ENCODE measurements around the gene ATXN7L2. TPM values are rescaled to one million over a fixed set of nuclear protein-coding genes. Genes with fewer than 3 reads are reported as not detected.

ATXN7L2 gene
- polyA plus RNA-seq, 1 donor from 2014 or later: 16.9 TPM

GRCh38 chr1:109485001-109485400 lies 1.3 kb downstream of the ATXN7L2 start:
- Histone ChIP-seq H3K79me2 (replicated peaks; ENCODE audit: insufficient read depth, low read length) (peaks cover 8% of the 10 kb centered on the region), H3K27ac (ENCODE audit: low read length) (peak overlapping the region; percentile 92), H4K20me1 (ENCODE audit: insufficient read depth) (no peaks in the 10 kb centered on the region), H3K9me3 (ENCODE audit: low read length) (no peaks in the 10 kb centered on the region), H3K4me3 (ENCODE audit: low read length) (peak overlapping the region; percentile 81), H3K36me3 (ENCODE audit: insufficient read depth, low read length) (no peaks in the 10 kb centered on the region), H3K4me2 (ENCODE audit: low read length) (peak overlapping the region; percentile 70), H2AFZ (ENCODE audit: low read depth, low read length) (peak overlapping the region; percentile 78), H3K27me3 (ENCODE audit: insufficient read depth, low read depth, low read length) (no peaks in the 10 kb centered on the region), H3K9ac (ENCODE audit: low read length) (peak overlapping the region; percentile 91), H3F3A (ENCODE audit: insufficient read depth, low read length, poor library complexity, severe bottlenecking) (no peaks in the 10 kb centered on the region), H3K9me2 (ENCODE audit: insufficient read depth, low read length) (no peaks in the 10 kb centered on the region)
- TF ChIP-seq TAF1 (IDR thresholded peaks at IDR 0.05; ENCODE audit: low read depth) (no peak), EP300 (conservative IDR thresholded peaks at IDR 0.05; ENCODE audit: poor library complexity, severe bottlenecking) (no peak), RAD21 (conservative IDR thresholded peaks at IDR 0.05) (no peak), SMC3 (conservative IDR thresholded peaks at IDR 0.05; ENCODE audit: poor library complexity) (no peak), MXI1 (conservative IDR thresholded peaks at IDR 0.05; ENCODE audit: poor library complexity, severe bottlenecking) (no peak), POLR2AphosphoS5 (IDR thresholded peaks at IDR 0.05) (no peak), EZH2 (IDR thresholded peaks at IDR 0.05; ENCODE audit: borderline replicate concordance, insufficient read depth, low read length, poor library complexity, severe bottlenecking) (no peak)
- TF ChIP-seq, protein P1, sequence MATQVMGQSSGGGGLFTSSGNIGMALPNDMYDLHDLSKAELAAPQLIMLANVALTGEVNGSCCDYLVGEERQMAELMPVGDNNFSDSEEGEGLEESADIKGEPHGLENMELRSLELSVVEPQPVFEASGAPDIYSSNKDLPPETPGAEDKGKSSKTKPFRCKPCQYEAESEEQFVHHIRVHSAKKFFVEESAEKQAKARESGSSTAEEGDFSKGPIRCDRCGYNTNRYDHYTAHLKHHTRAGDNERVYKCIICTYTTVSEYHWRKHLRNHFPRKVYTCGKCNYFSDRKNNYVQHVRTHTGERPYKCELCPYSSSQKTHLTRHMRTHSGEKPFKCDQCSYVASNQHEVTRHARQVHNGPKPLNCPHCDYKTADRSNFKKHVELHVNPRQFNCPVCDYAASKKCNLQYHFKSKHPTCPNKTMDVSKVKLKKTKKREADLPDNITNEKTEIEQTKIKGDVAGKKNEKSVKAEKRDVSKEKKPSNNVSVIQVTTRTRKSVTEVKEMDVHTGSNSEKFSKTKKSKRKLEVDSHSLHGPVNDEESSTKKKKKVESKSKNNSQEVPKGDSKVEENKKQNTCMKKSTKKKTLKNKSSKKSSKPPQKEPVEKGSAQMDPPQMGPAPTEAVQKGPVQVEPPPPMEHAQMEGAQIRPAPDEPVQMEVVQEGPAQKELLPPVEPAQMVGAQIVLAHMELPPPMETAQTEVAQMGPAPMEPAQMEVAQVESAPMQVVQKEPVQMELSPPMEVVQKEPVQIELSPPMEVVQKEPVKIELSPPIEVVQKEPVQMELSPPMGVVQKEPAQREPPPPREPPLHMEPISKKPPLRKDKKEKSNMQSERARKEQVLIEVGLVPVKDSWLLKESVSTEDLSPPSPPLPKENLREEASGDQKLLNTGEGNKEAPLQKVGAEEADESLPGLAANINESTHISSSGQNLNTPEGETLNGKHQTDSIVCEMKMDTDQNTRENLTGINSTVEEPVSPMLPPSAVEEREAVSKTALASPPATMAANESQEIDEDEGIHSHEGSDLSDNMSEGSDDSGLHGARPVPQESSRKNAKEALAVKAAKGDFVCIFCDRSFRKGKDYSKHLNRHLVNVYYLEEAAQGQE (IDR thresholded peaks at IDR 0.05; ENCODE audit: borderline replicate concordance): no peak
- TF ChIP-seq, protein P2, sequence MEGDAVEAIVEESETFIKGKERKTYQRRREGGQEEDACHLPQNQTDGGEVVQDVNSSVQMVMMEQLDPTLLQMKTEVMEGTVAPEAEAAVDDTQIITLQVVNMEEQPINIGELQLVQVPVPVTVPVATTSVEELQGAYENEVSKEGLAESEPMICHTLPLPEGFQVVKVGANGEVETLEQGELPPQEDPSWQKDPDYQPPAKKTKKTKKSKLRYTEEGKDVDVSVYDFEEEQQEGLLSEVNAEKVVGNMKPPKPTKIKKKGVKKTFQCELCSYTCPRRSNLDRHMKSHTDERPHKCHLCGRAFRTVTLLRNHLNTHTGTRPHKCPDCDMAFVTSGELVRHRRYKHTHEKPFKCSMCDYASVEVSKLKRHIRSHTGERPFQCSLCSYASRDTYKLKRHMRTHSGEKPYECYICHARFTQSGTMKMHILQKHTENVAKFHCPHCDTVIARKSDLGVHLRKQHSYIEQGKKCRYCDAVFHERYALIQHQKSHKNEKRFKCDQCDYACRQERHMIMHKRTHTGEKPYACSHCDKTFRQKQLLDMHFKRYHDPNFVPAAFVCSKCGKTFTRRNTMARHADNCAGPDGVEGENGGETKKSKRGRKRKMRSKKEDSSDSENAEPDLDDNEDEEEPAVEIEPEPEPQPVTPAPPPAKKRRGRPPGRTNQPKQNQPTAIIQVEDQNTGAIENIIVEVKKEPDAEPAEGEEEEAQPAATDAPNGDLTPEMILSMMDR (IDR thresholded peaks at IDR 0.05; ENCODE audit: poor library complexity, severe bottlenecking): no peak

GRCh38 chr1:109487261-109487660 lies 3.6 kb downstream of the ATXN7L2 start:
- H3K27me3 ChIP-seq (ENCODE audit: insufficient read depth, low read depth, low read length): no peaks in the 10 kb centered on the region
- H3K9ac ChIP-seq (ENCODE audit: low read length): no peak overlapping the region
- no peak overlapping the region for H3K27ac ChIP-seq (ENCODE audit: low read length)
- H3K9me2 ChIP-seq (ENCODE audit: insufficient read depth, low read length): no peaks in the 10 kb centered on the region
- no peak overlapping the region for H3K4me2 ChIP-seq (ENCODE audit: low read length)
- TF ChIP-seq, protein P2 (IDR thresholded peaks at IDR 0.05; ENCODE audit: poor library complexity, severe bottlenecking): no peak
- TF ChIP-seq MXI1 (conservative IDR thresholded peaks at IDR 0.05; ENCODE audit: poor library complexity, severe bottlenecking): no peak
- no peak for TF ChIP-seq TAF1 (IDR thresholded peaks at IDR 0.05; ENCODE audit: low read depth)
- TF ChIP-seq POLR2AphosphoS5 (IDR thresholded peaks at IDR 0.05): no peak
- TF ChIP-seq RAD21 (conservative IDR thresholded peaks at IDR 0.05): no peak
- TF ChIP-seq, protein P1 (IDR thresholded peaks at IDR 0.05; ENCODE audit: borderline replicate concordance): no peak
- TF ChIP-seq EZH2 (IDR thresholded peaks at IDR 0.05; ENCODE audit: borderline replicate concordance, insufficient read depth, low read length, poor library complexity, severe bottlenecking): no peak
- no peak for TF ChIP-seq SMC3 (conservative IDR thresholded peaks at IDR 0.05; ENCODE audit: poor library complexity)
- TF ChIP-seq EP300 (conservative IDR thresholded peaks at IDR 0.05; ENCODE audit: poor library complexity, severe bottlenecking): no peak
- no peaks in the 10 kb centered on the region for H3F3A ChIP-seq (ENCODE audit: insufficient read depth, low read length, poor library complexity, severe bottlenecking)
- H3K9me3 ChIP-seq (ENCODE audit: low read length): no peaks in the 10 kb centered on the region
- no peaks in the 10 kb centered on the region for H4K20me1 ChIP-seq (ENCODE audit: insufficient read depth)
- peaks cover 8% of the 10 kb centered on the region for H3K79me2 ChIP-seq (replicated peaks; ENCODE audit: insufficient read depth, low read length)
- H2AFZ ChIP-seq (ENCODE audit: low read depth, low read length): no peak overlapping the region
- H3K4me3 ChIP-seq (ENCODE audit: low read length): no peak overlapping the region
- no peaks in the 10 kb centered on the region for H3K36me3 ChIP-seq (ENCODE audit: insufficient read depth, low read length)
